H9 (cell line): ENCODE results near the gene WNT4. TPM values are rescaled to one million over a fixed set of nuclear protein-coding genes. Genes with fewer than 3 reads are reported as not detected.

Experiments used
- DNase-seq: peaks from one replicate; pipeline ENCODE4 v3.0.0-alpha.2; 2017
- H2AFZ ChIP-seq: one replicate; pipeline ENCODE4 v1.6.1; 2013; ENCODE audit warnings: mild to moderate bottlenecking, low read length, control low read depth, moderate library complexity
- H2AK5ac ChIP-seq: 2 replicates; pipeline ENCODE4 v1.6.1; 2013; ENCODE audit warnings: low read length, control low read depth, mixed read lengths; ENCODE audit not compliant: insufficient read length
- H2BK120ac ChIP-seq: one replicate; pipeline ENCODE4 v1.6.1; 2013; ENCODE audit warnings: low read depth, mild to moderate bottlenecking, low read length, control low read depth, inconsistent platforms; ENCODE audit not compliant: poor library complexity, severe bottlenecking
- H2BK12ac ChIP-seq: 2 replicates; pipeline ENCODE4 v1.6.1; 2013; ENCODE audit warnings: low read length, control low read depth, mixed read lengths, low read depth; ENCODE audit not compliant: insufficient read length
- H2BK15ac ChIP-seq: 2 replicates; pipeline ENCODE4 v1.6.1; 2013; ENCODE audit warnings: low read depth, low read length, control low read depth
- H2BK20ac ChIP-seq: one replicate; pipeline ENCODE4 v1.6.1; 2013; ENCODE audit warnings: low read depth, mild to moderate bottlenecking, low read length, control low read depth, inconsistent platforms; ENCODE audit not compliant: poor library complexity, severe bottlenecking
- H2BK5ac ChIP-seq: 2 replicates; pipeline ENCODE4 v1.6.1; 2013; ENCODE audit warnings: low read length, control low read depth, mixed read lengths; ENCODE audit not compliant: insufficient read length
- H3K14ac ChIP-seq: 2 replicates; pipeline ENCODE4 v1.6.1; 2013; ENCODE audit warnings: low read length, control low read depth; ENCODE audit not compliant: insufficient read depth
- H3K18ac ChIP-seq: 2 replicates; pipeline ENCODE4 v1.6.1; 2013; ENCODE audit warnings: low read depth, mild to moderate bottlenecking, mixed read lengths, low read length, control low read depth; ENCODE audit not compliant: insufficient read length
- H3K23ac ChIP-seq: 2 replicates; pipeline ENCODE4 v1.6.1; 2013; ENCODE audit warnings: low read length, control low read depth, mixed read lengths, low read depth; ENCODE audit not compliant: insufficient read length
- H3K23me2 ChIP-seq: 2 replicates; pipeline ENCODE4 v1.6.1; 2013; ENCODE audit warnings: low read depth, mild to moderate bottlenecking, mixed read lengths, low read length, control low read depth; ENCODE audit not compliant: insufficient read length, poor library complexity, severe bottlenecking
- H3K27ac ChIP-seq: 2 replicates; pipeline ENCODE4 v1.5.1; 2013; ENCODE audit warnings: low read length, control low read depth, mixed read lengths, low read depth; ENCODE audit not compliant: insufficient read length
- H3K27me3 ChIP-seq: 2 replicates; pipeline ENCODE4 v1.6.1; 2013; ENCODE audit warnings: low read length, control low read depth, inconsistent platforms; ENCODE audit not compliant: insufficient read depth
- H3K4ac ChIP-seq: 2 replicates; pipeline ENCODE4 v1.6.1; 2013; ENCODE audit warnings: low read depth, mild to moderate bottlenecking, control low read depth, inconsistent platforms, low read length, moderate library complexity
- H3K4me1 ChIP-seq: 2 replicates; pipeline ENCODE4 v1.6.1; 2013; ENCODE audit warnings: low read length, control low read depth, inconsistent platforms; ENCODE audit not compliant: insufficient read depth
- H3K4me2 ChIP-seq: 2 replicates; pipeline ENCODE4 v1.6.1; 2013; ENCODE audit warnings: low read length, control low read depth, mixed read lengths; ENCODE audit not compliant: insufficient read length, insufficient read depth
- H3K56ac ChIP-seq: 2 replicates; pipeline ENCODE4 v1.6.1; 2013; ENCODE audit warnings: low read depth, mild to moderate bottlenecking, mixed read lengths, low read length, control low read depth; ENCODE audit not compliant: insufficient read length
- H3K79me1 ChIP-seq: 2 replicates; pipeline ENCODE4 v1.6.1; 2013; ENCODE audit warnings: low read depth, mild to moderate bottlenecking, moderate library complexity, low read length, control low read depth, inconsistent platforms; ENCODE audit not compliant: insufficient read depth, poor library complexity, severe bottlenecking
- H3K79me2 ChIP-seq: 2 replicates; pipeline ENCODE4 v1.6.1; 2013; ENCODE audit warnings: low read length, control low read depth, inconsistent platforms; ENCODE audit not compliant: insufficient read depth
- H3K9ac ChIP-seq: 2 replicates; pipeline ENCODE4 v1.6.1; 2013; ENCODE audit warnings: low read length, control low read depth, mixed read lengths; ENCODE audit not compliant: insufficient read length; ENCODE audit errors: extremely low read depth
- H3K9me3 ChIP-seq: one replicate; pipeline ENCODE4 v1.6.1; 2013; ENCODE audit warnings: low read depth, low read length, inconsistent platforms; ENCODE audit not compliant: control insufficient read depth
- H3T11ph ChIP-seq: one replicate; pipeline ENCODE4 v1.6.1; 2013; ENCODE audit warnings: mild to moderate bottlenecking, low read length, control low read depth, inconsistent platforms
- H4K20me1 ChIP-seq: one replicate; pipeline ENCODE4 v1.6.1; 2013; ENCODE audit not compliant: control insufficient read depth, insufficient read length, insufficient read depth
- H4K5ac ChIP-seq: 2 replicates; pipeline ENCODE4 v1.6.1; 2013; ENCODE audit warnings: low read depth, mild to moderate bottlenecking, mixed read lengths, low read length, control low read depth; ENCODE audit not compliant: insufficient read length
- H4K8ac ChIP-seq: replicated peaks from 2 replicates; pipeline ENCODE4 v1.6.1; 2013; ENCODE audit warnings: low read length, control low read depth, mixed read lengths, low read depth; ENCODE audit not compliant: insufficient read length
- H4K91ac ChIP-seq: 2 replicates; pipeline ENCODE4 v1.6.1; 2013; ENCODE audit warnings: low read depth, mild to moderate bottlenecking, moderate library complexity, mixed read lengths, low read length, control low read depth; ENCODE audit not compliant: insufficient read length
- H3K27ac Mint-ChIP-seq, 3 experiments: 2 replicates in 2 of 3; 3 replicates in 1 of 3; pipeline ENCODE4 v1.8.0; 2020 to 2021; ENCODE audit warnings: mixed read lengths in 3 of 3, mild to moderate bottlenecking in 1 of 3, moderate library complexity in 1 of 3
- H3K27me3 Mint-ChIP-seq: 2 replicates; pipeline ENCODE4 v1.8.0; 2021; ENCODE audit warnings: low read depth, mild to moderate bottlenecking, moderate library complexity, mixed read lengths
- H3K36me3 Mint-ChIP-seq, 3 experiments: 2 replicates in 2 of 3; 3 replicates in 1 of 3; pipeline ENCODE4 v1.8.0; 2020 to 2021; ENCODE audit warnings: low read depth in 3 of 3, mixed read lengths in 3 of 3; ENCODE audit not compliant: insufficient read depth in 1 of 3
- H3K4me1 Mint-ChIP-seq, 2 experiments: 2 replicates each; pipeline ENCODE4 v1.8.0; 2020; ENCODE audit warnings: mixed read lengths in 2 of 2
- H3K4me3 Mint-ChIP-seq, 2 experiments: 2 replicates in 1 of 2; 3 replicates in 1 of 2; pipeline ENCODE4 v1.8.0; 2020 to 2021; ENCODE audit warnings: mild to moderate bottlenecking in 2 of 2, mixed read lengths in 2 of 2, moderate library complexity in 1 of 2
- H3K9me3 Mint-ChIP-seq, 2 experiments: 2 replicates in 1 of 2; 3 replicates in 1 of 2; pipeline ENCODE4 v1.8.0; 2020; ENCODE audit warnings: mild to moderate bottlenecking in 2 of 2, mixed read lengths in 2 of 2, moderate library complexity in 1 of 2
- CTCF ChIP-seq: fragments of 200-600 bp; sonication (generic); conservative IDR thresholded peaks from 3 replicates; pipeline ENCODE4 v1.8.0; 2021; ENCODE audit warnings: antibody characterized with exemption, mild to moderate bottlenecking
- WGBS: extraction: QIAGEN DNeasy Blood & Tissue Kit; methylation state at CpG from one replicate; pipeline ENCODE4 v1.1.7; 2013; ENCODE audit warnings: missing lambda C conversion rate, low lambda C conversion rate, mixed read lengths; ENCODE audit not compliant: insufficient read length; ENCODE audit errors: extremely low coverage; 5-methylcytosine and 5-hydroxymethylcytosine counted together
- total RNA-seq: library from RNA; stranded (reverse); gene quantifications from 2 replicates; pipeline ENCODE4 v1.2.1, GENCODE V29; 2021

WNT4 gene
- total RNA-seq, 1 experiment from 2014 or later: 1.4 TPM

GRCh38 chr1:22075718-22076117 is 67.2 kb downstream of the WNT4 start:
- no peak overlapping the region for H3K56ac ChIP-seq
- no peaks in the 10 kb centered on the region for H3K27me3 ChIP-seq
- H3K23me2 ChIP-seq: no peaks in the 10 kb centered on the region
- H2AK5ac ChIP-seq: no peak overlapping the region
- no peak overlapping the region for H3K18ac ChIP-seq
- no peaks in the 10 kb centered on the region; a peak in 1 of 5 replicates for H3K9me3 Mint-ChIP-seq
- TF ChIP-seq CTCF: no peak
- no peak overlapping the region for H3K27ac ChIP-seq
- H2AFZ ChIP-seq: no peak overlapping the region
- H3K79me2 ChIP-seq: peaks cover 30% of the 10 kb centered on the region; the same call in 1 of the 2 replicates
- no peak overlapping the region for H2BK20ac ChIP-seq
- H4K20me1 ChIP-seq: no peaks in the 10 kb centered on the region
- H2BK120ac ChIP-seq: no peak overlapping the region
- H4K91ac ChIP-seq: no peak overlapping the region
- H3K79me1 ChIP-seq: no peaks in the 10 kb centered on the region
- H3K9ac ChIP-seq: no peak overlapping the region
- peaks cover 2% of the 10 kb centered on the region; the same call in 1 of the 2 replicates for H3K4me1 ChIP-seq
- H3K4me3 Mint-ChIP-seq: no peak overlapping the region
- no CpG with 5 or more reads among the region's 2 CpGs for WGBS
- H3K4me1 Mint-ChIP-seq: peaks cover 27 to 46% of the 10 kb centered on the region in 2 experiments
- no peak overlapping the region for H3K4ac ChIP-seq
- no peak overlapping the region for H2BK12ac ChIP-seq
- DNase-seq: no peak
- no peaks in the 10 kb centered on the region for H3K27me3 Mint-ChIP-seq
- no peak overlapping the region for H2BK5ac ChIP-seq
- H4K8ac ChIP-seq: no peak overlapping the region
- peak overlapping the region in 2 of 3 experiments; percentile 25 to 75; a peak in 4 of 7 replicates for H3K27ac Mint-ChIP-seq
- no peak overlapping the region for H3K14ac ChIP-seq
- no peak overlapping the region for H2BK15ac ChIP-seq
- no peak overlapping the region for H4K5ac ChIP-seq
- H3K36me3 Mint-ChIP-seq: peaks cover 0 to 21% (median 18%) of the 10 kb centered on the region in 3 experiments; a peak in 5 of 7 replicates
- H3T11ph ChIP-seq: no peak overlapping the region
- no peak overlapping the region for H3K23ac ChIP-seq
- no peak overlapping the region for H3K4me2 ChIP-seq
- no peaks in the 10 kb centered on the region for H3K9me3 ChIP-seq
